H1 (cell line): ENCODE measurements around the gene GRIA1. TPM values are rescaled to one million over a fixed set of nuclear protein-coding genes. Genes with fewer than 3 reads are reported as not detected.

Experiments used
- CTCF ChIA-PET: fragments of 300-600 bp; sonication (Branson Sonifier 250); formaldehyde crosslinking; loops from one replicate; lab custom pipeline; 2021; ENCODE audit not compliant: partially characterized antibody; lab: Charles Lee
- POLR2A ChIA-PET: fragments of 300-600 bp; sonication (Branson Sonifier 250); formaldehyde crosslinking; loops from one replicate; lab custom pipeline; 2021; ENCODE audit warnings: inconsistent platforms; ENCODE audit not compliant: partially characterized antibody; lab: Charles Lee
- DNase-seq, 2 experiments: peaks; one replicate each; pipeline versions ENCODE4 v3.0.0 to v3.0.0-alpha.2; 2010 to 2022; ENCODE audit warnings: low spot score in 2 of 2, low read depth in 1 of 2, mixed read lengths in 1 of 2
- FAIRE-seq: peaks from 2 replicates; lab custom pipeline; 2011; peaks lifted over from hg19 to GRCh38; lab: Jason Lieb, UNC
- H2AFZ ChIP-seq: 2 replicates; pipeline ENCODE4 v1.8.1; 2012; ENCODE audit warnings: low read length, inconsistent platforms
- H2AK5ac ChIP-seq: 2 replicates; pipeline ENCODE4 v1.6.1; 2013; ENCODE audit warnings: low read depth, low read length
- H2BK120ac ChIP-seq: replicated peaks from 2 replicates; pipeline ENCODE3; 2013; ENCODE audit warnings: low read depth, low read length, inconsistent platforms
- H2BK12ac ChIP-seq: 2 replicates; pipeline ENCODE4 v1.6.1; 2013; ENCODE audit warnings: low read depth, low read length
- H2BK15ac ChIP-seq: 2 replicates; pipeline ENCODE4 v1.6.1; 2013; ENCODE audit warnings: low read length
- H2BK20ac ChIP-seq: 2 replicates; pipeline ENCODE4 v1.6.1; 2013; ENCODE audit warnings: low read length
- H2BK5ac ChIP-seq: 2 replicates; pipeline ENCODE4 v1.6.1; 2013; ENCODE audit warnings: low read depth, low read length
- H3K14ac ChIP-seq: 2 replicates; pipeline ENCODE4 v1.6.1; 2013; ENCODE audit warnings: inconsistent platforms; ENCODE audit not compliant: insufficient read length
- H3K18ac ChIP-seq: 2 replicates; pipeline ENCODE4 v1.6.1; 2013; ENCODE audit warnings: low read length; ENCODE audit errors: extremely low read depth
- H3K23ac ChIP-seq: 2 replicates; pipeline ENCODE4 v1.6.1; 2013; ENCODE audit warnings: inconsistent platforms; ENCODE audit not compliant: insufficient read length
- H3K23me2 ChIP-seq: 2 replicates; pipeline ENCODE4 v1.6.1; 2013; ENCODE audit warnings: low read depth, low read length
- H3K27ac ChIP-seq: 2 replicates; pipeline ENCODE4 v1.6.1; 2011; ENCODE audit warnings: low read depth, low read length, inconsistent platforms
- H3K27me3 ChIP-seq, 4 experiments: replicated peaks in 1 of 4; 1 replicate in 1 of 4; 2 replicates in 3 of 4; pipeline versions ENCODE4 v1.6.1 to v1.8.1; 2011 to 2013; ENCODE audit warnings: low read length in 3 of 4, mild to moderate bottlenecking in 3 of 4, inconsistent platforms in 2 of 4, mixed read lengths in 2 of 4, moderate library complexity in 1 of 4; ENCODE audit not compliant: control insufficient read depth in 3 of 4, insufficient read depth in 3 of 4; ENCODE audit errors: extremely low read depth in 1 of 4
- H3K36me3 ChIP-seq, 4 experiments: 2 replicates each; pipeline versions ENCODE4 v1.6.1 to v1.8.1; 2011 to 2013; ENCODE audit warnings: mild to moderate bottlenecking in 4 of 4, low read length in 3 of 4, moderate library complexity in 2 of 4, control low read depth in 1 of 4, inconsistent platforms in 1 of 4; ENCODE audit not compliant: insufficient read depth in 4 of 4, control insufficient read depth in 2 of 4
- H3K4ac ChIP-seq: replicated peaks from 2 replicates; pipeline ENCODE3; 2013; ENCODE audit warnings: low read length, low read depth, mixed read lengths, inconsistent platforms; ENCODE audit not compliant: insufficient read length
- H3K4me1 ChIP-seq, 4 experiments: replicated peaks in 1 of 4; 1 replicate in 1 of 4; 2 replicates in 3 of 4; pipeline versions ENCODE4 v1.6.1 to v1.8.1; 2011 to 2013; ENCODE audit warnings: low read length in 3 of 4, inconsistent platforms in 2 of 4, mixed read lengths in 1 of 4; ENCODE audit not compliant: insufficient read depth in 4 of 4, control insufficient read depth in 3 of 4
- H3K4me2 ChIP-seq, 2 experiments: 2 replicates each; pipeline versions ENCODE4 v1.6.1 to v1.8.1; 2011 to 2013; ENCODE audit warnings: low read depth in 2 of 2, low read length in 2 of 2, control low read depth in 1 of 2, inconsistent platforms in 1 of 2, mild to moderate bottlenecking in 1 of 2; ENCODE audit not compliant: insufficient read depth in 1 of 2
- H3K4me3 ChIP-seq, 4 experiments: fragments of 200-600, 300-600 bp in 1 of 4; sonication (generic), shearing (Covaris generic), sonication (Bioruptor Twin) in 1 of 4; 2 replicates each; pipeline versions ENCODE4 v1.5.1 to v1.8.1; 2011 to 2016; ENCODE audit warnings: low read length in 4 of 4, low read depth in 3 of 4, control low read depth in 2 of 4, inconsistent platforms in 2 of 4, mild to moderate bottlenecking in 2 of 4, mixed read lengths in 1 of 4, moderate library complexity in 1 of 4; ENCODE audit not compliant: insufficient read depth in 2 of 4; ENCODE audit errors: extremely low read depth in 1 of 4
- H3K56ac ChIP-seq: replicated peaks from 2 replicates; pipeline ENCODE3; 2013; ENCODE audit warnings: low read depth, mild to moderate bottlenecking, mixed read lengths, low read length, inconsistent platforms; ENCODE audit not compliant: insufficient read length
- H3K79me1 ChIP-seq: 2 replicates; pipeline ENCODE4 v1.6.1; 2013; ENCODE audit warnings: low read depth, low read length, control low read depth
- H3K79me2 ChIP-seq, 2 experiments: 2 replicates each; pipeline versions ENCODE4 v1.6.1 to v1.8.1; 2012 to 2013; ENCODE audit warnings: low read length in 2 of 2, mild to moderate bottlenecking in 2 of 2, inconsistent platforms in 1 of 2; ENCODE audit not compliant: insufficient read depth in 2 of 2, control insufficient read depth in 1 of 2
- H3K9ac ChIP-seq, 4 experiments: replicated peaks in 1 of 4; 1 replicate in 1 of 4; 2 replicates in 3 of 4; pipeline versions ENCODE4 v1.6.1 to v1.8.1; 2011 to 2013; ENCODE audit warnings: low read depth in 3 of 4, low read length in 3 of 4, control low read depth in 2 of 4, mild to moderate bottlenecking in 2 of 4, moderate library complexity in 2 of 4, inconsistent platforms in 1 of 4; ENCODE audit errors: extremely low read depth in 1 of 4
- H3K9me3 ChIP-seq, 2 experiments: 2 replicates each; pipeline versions ENCODE4 v1.6.1 to v1.8.1; 2012 to 2013; ENCODE audit warnings: mild to moderate bottlenecking in 2 of 2, moderate library complexity in 2 of 2, control low read depth in 1 of 2, inconsistent platforms in 1 of 2, low read depth in 1 of 2, low read length in 1 of 2, mixed read lengths in 1 of 2; ENCODE audit not compliant: insufficient read depth in 2 of 2
- H4K20me1 ChIP-seq, 2 experiments: replicated peaks in 1 of 2; 2 replicates each; pipeline versions ENCODE3 to v1.8.1; 2011 to 2013; ENCODE audit warnings: inconsistent platforms in 2 of 2, low read length in 2 of 2, mild to moderate bottlenecking in 1 of 2; ENCODE audit not compliant: insufficient read depth in 2 of 2, control insufficient read depth in 1 of 2
- H4K5ac ChIP-seq: 2 replicates; pipeline ENCODE4 v1.6.1; 2013; ENCODE audit warnings: low read length, low read depth, mixed read lengths, inconsistent platforms; ENCODE audit not compliant: insufficient read length
- H4K8ac ChIP-seq: 2 replicates; pipeline ENCODE4 v1.8.0; 2013; ENCODE audit warnings: mild to moderate bottlenecking, moderate library complexity, low read length, inconsistent platforms; ENCODE audit not compliant: insufficient read depth; ENCODE audit errors: extremely low read depth
- H4K91ac ChIP-seq: replicated peaks from 2 replicates; pipeline ENCODE3; 2013; ENCODE audit warnings: low read length, mixed read lengths, inconsistent platforms; ENCODE audit not compliant: insufficient read length
- CBX8 ChIP-seq: fragments of 300-800, 300-1000 bp; sonication (generic); IDR thresholded peaks from 2 replicates; pipeline ENCODE4 v1.7.1; 2016; ENCODE audit warnings: low read depth, low read length, borderline replicate concordance
- CEBPB ChIP-seq: IDR thresholded peaks from 2 replicates; pipeline ENCODE4 v1.6.1; 2012; ENCODE audit warnings: low read depth, low read length
- CHD2 ChIP-seq: IDR thresholded peaks from 2 replicates; pipeline ENCODE4 v1.6.1; 2012; ENCODE audit warnings: low read length, improper control_type of control experiment
- EP300 ChIP-seq, 2 experiments: IDR thresholded peaks; 1 replicate in 1 of 2; 2 replicates in 1 of 2; pipeline ENCODE4 v1.6.1; 2011 to 2012; ENCODE audit warnings: low read depth in 2 of 2, low read length in 2 of 2, mild to moderate bottlenecking in 2 of 2, borderline replicate concordance in 1 of 2, inconsistent platforms in 1 of 2, moderate library complexity in 1 of 2
- NRF1 ChIP-seq: IDR thresholded peaks from 2 replicates; pipeline ENCODE4 v1.6.1; 2011; ENCODE audit warnings: mild to moderate bottlenecking, low read depth, low read length, improper control_type of control experiment
- RAD21 ChIP-seq, 2 experiments: IDR thresholded peaks in 1 of 2; conservative IDR thresholded peaks in 1 of 2; 2 replicates each; pipeline ENCODE4 v1.6.1; 2011; ENCODE audit warnings: low read depth in 2 of 2, low read length in 2 of 2, improper control_type of control experiment in 1 of 2, inconsistent platforms in 1 of 2, mild to moderate bottlenecking in 1 of 2, moderate library complexity in 1 of 2
- RBBP5 ChIP-seq: IDR thresholded peaks from 2 replicates; pipeline ENCODE4 v1.7.1; 2012; ENCODE audit warnings: low read depth, mild to moderate bottlenecking, inconsistent platforms, low read length, moderate library complexity, borderline replicate concordance
- RFX5 ChIP-seq: IDR thresholded peaks from 2 replicates; pipeline ENCODE4 v1.6.1; 2011; ENCODE audit warnings: low read depth, low read length, improper control_type of control experiment, borderline replicate concordance
- SIRT6 ChIP-seq: IDR thresholded peaks from one replicate; pipeline ENCODE4 v1.7.1; 2012; ENCODE audit warnings: low read length, inconsistent platforms
- SUZ12 ChIP-seq: fragments of 200-600 bp; sonication (generic); IDR thresholded peaks from 2 replicates; pipeline ENCODE4 v1.6.1; 2012; ENCODE audit warnings: mild to moderate bottlenecking, inconsistent platforms, low read length, moderate library complexity, mixed read lengths
- TAF1 ChIP-seq: IDR thresholded peaks from 2 replicates; pipeline ENCODE4 v1.6.1; 2011; ENCODE audit warnings: mild to moderate bottlenecking, low read depth, low read length
- TCF12 ChIP-seq: IDR thresholded peaks from 2 replicates; pipeline ENCODE4 v1.6.1; 2011; ENCODE audit warnings: low read depth, mild to moderate bottlenecking, low read length
- USF2 ChIP-seq: IDR thresholded peaks from 2 replicates; pipeline ENCODE4 v1.6.1; 2011; ENCODE audit warnings: low read length, improper control_type of control experiment
- WGBS, 2 experiments: shearing (Covaris generic) in 1 of 2; methylation state at CpG; one replicate each; pipeline versions ENCODE4 v1.1.6 to v1.1.7; 2013 to 2015; ENCODE audit warnings: low lambda C conversion rate in 2 of 2, mixed read lengths in 2 of 2, inconsistent platforms in 1 of 2, low coverage in 1 of 2, missing lambda C conversion rate in 1 of 2; ENCODE audit not compliant: insufficient replicate concordance in 2 of 2, insufficient coverage in 1 of 2, insufficient read length in 1 of 2; ENCODE audit errors: extremely low coverage in 1 of 2, missing lambda C conversion rate in 1 of 2; 5-methylcytosine and 5-hydroxymethylcytosine counted together
- polyA plus RNA-seq, 7 experiments: library from polyadenylated mRNA; depleted of rRNA in 3 of 7; stranded (reverse) in 5 of 7; unstranded in 2 of 7; fragments of >200 nt in 5 of 7; fragments of 200-250 nt in 2 of 7; gene quantifications; 1 replicate in 5 of 7; 2 replicates in 1 of 7; 4 replicates in 1 of 7; pipeline versions ENCODE4 v1.2.1 to v1.2.3, GENCODE V29; 2011 to 2013; ENCODE audit warnings: missing spikeins in 2 of 7, mixed read lengths in 2 of 7
- total RNA-seq: library from RNA; stranded (reverse); fragmentation: NEBNext Ultra II Directional; extraction: Animal tissue kit (Norgen Biotek cat#: 25700); gene quantifications from 2 replicates; pipeline ENCODE4 v1.2.1, GENCODE V29; 2021

The GRIA1 gene
- total and polyA plus RNA-seq, 2 of the 8 experiments (the other 6 are each of a cell fraction or from before 2014, with no cell fraction given): 0.97 to 2.5 TPM

GRCh38 chr5:153749960-153750359, 259.5 kb downstream of the GRIA1 start:
- Histone ChIP-seq H3K56ac (no peak overlapping the region), H3K27me3 (no peaks in the 10 kb centered on the region), H4K8ac (no peak overlapping the region), H4K5ac (no peak overlapping the region), H3K4ac (no peak overlapping the region), H3K23me2 (no peaks in the 10 kb centered on the region), H4K91ac (no peak overlapping the region), H3K27ac (no peak overlapping the region), H2BK15ac (no peak overlapping the region), H2BK5ac (no peak overlapping the region), H3K79me2 (no peaks in the 10 kb centered on the region), H3K18ac (no peak overlapping the region), H2BK20ac (no peak overlapping the region), H2BK12ac (no peak overlapping the region), H4K20me1 (no peaks in the 10 kb centered on the region), H3K36me3 (no peaks in the 10 kb centered on the region), H2AFZ (no peak overlapping the region), H2BK120ac (no peak overlapping the region), H3K79me1 (no peaks in the 10 kb centered on the region), H3K14ac (no peak overlapping the region), H3K9me3 (peaks cover 0 to 4% of the 10 kb centered on the region in 2 experiments; a peak in 1 of 4 replicates), H3K4me1 (peaks cover 0 to 4% (median 0%) of the 10 kb centered on the region in 4 experiments; a peak in 1 of 7 replicates), H3K9ac (no peak overlapping the region), H3K23ac (no peak overlapping the region), H3K4me2 (no peak overlapping the region), H3K4me3 (no peak overlapping the region), H2AK5ac (no peak overlapping the region)
- ChIA-PET CTCF (interaction anchor here (1.5 kb wide), 2 partner anchors 16 to 215 kb away, joined by 3 to 4 read pairs; no protein-coding TSS in a partner anchor), POLR2A (no interaction called here)
- DNase-seq (no peak), FAIRE-seq (no peak)
- 91% methylated on average over 4 of the region's 4 CpGs; no CpG with 5 or more reads in 1 of the 2 experiments for WGBS, 2 experiments
- TF ChIP-seq RFX5 (no peak), CEBPB (no peak), RAD21 (IDR thresholded peaks at IDR 0.05 in 1 of 2, conservative IDR thresholded peaks at IDR 0.05 in 1 of 2; ENCODE audit: low read depth in 2 of 2, low read length in 2 of 2) (no peak), SUZ12 (no peak), CHD2 (no peak), TCF12 (no peak), CBX8 (no peak), SIRT6 (no peak), EP300 (IDR thresholded peaks at IDR 0.05; ENCODE audit: borderline replicate concordance in 1 of 2, low read depth in 2 of 2, low read length in 2 of 2) (no peak), TAF1 (no peak), RBBP5 (no peak), NRF1 (no peak), USF2 (no peak)
